ENCODE measurements around the gene AP2A2. TPM values are rescaled to one million over a fixed set of nuclear protein-coding genes. Genes with fewer than 3 reads are reported as not detected.

AP2A2 gene
- total RNA-seq, 1 experiment from 2014 or later = 123 TPM

DNA sequence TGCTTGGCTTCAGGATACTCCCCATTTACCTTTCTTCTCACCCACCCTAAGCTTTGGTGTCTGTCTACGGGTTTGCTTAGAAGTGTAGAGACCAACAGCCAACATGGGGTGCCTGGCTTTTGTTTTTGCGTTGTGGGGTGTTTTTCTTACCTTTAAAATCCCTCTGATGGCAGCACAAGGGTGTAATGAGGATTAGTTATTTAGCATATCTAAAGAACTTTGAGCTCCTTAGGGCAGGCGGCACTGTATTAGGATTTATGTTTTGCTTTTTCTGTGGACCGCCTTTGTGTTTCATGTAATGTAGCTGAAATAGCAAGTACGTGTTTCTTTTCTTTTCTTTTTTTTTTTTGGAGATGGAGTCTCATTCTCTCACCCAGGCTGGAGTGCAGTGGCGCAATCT, 8.9 kb downstream of the AP2A2 start:
- no TSS peak for BruUV-seq (replicated peaks)
- Histone ChIP-seq H3K9me3 (ENCODE audit: control insufficient read depth, insufficient read depth, low read depth, low read length) (no peaks in the 10 kb centered on the region), H3K4me3 (ENCODE audit: low read depth in 2 of 2, low read length in 2 of 2) (no peak overlapping the region), H3K36me3 (ENCODE audit: control insufficient read depth, insufficient read depth, low read length) (no peaks in the 10 kb centered on the region), H3K27ac (ENCODE audit: low read length) (no peak overlapping the region), H3K4me1 (ENCODE audit: control insufficient read depth, insufficient read depth, low read length) (peaks cover 6% of the 10 kb centered on the region; the same call in 1 of the 2 replicates), H3K27me3 (ENCODE audit: control insufficient read depth, insufficient read depth, low read length) (no peaks in the 10 kb centered on the region)
- CTCF ChIA-PET = interaction anchor here (0.8 kb wide), 1 partner anchor 36 kb away, joined by 3 read pairs; no protein-coding TSS in a partner anchor
- in situ Hi-C loops (cut with HindIII; ENCODE audit: low pct_unique_long_range_greater_than_20kb, low sequenced_read_pairs) = no loop called here
- TF ChIP-seq, protein P1, sequence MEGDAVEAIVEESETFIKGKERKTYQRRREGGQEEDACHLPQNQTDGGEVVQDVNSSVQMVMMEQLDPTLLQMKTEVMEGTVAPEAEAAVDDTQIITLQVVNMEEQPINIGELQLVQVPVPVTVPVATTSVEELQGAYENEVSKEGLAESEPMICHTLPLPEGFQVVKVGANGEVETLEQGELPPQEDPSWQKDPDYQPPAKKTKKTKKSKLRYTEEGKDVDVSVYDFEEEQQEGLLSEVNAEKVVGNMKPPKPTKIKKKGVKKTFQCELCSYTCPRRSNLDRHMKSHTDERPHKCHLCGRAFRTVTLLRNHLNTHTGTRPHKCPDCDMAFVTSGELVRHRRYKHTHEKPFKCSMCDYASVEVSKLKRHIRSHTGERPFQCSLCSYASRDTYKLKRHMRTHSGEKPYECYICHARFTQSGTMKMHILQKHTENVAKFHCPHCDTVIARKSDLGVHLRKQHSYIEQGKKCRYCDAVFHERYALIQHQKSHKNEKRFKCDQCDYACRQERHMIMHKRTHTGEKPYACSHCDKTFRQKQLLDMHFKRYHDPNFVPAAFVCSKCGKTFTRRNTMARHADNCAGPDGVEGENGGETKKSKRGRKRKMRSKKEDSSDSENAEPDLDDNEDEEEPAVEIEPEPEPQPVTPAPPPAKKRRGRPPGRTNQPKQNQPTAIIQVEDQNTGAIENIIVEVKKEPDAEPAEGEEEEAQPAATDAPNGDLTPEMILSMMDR (IDR thresholded peaks at IDR 0.05) = no peak
- no peak for TF ChIP-seq SIN3A (IDR thresholded peaks at IDR 0.05; ENCODE audit: borderline replicate concordance, insufficient read depth, low read depth, low read length)
- TF ChIP-seq, protein P2, sequence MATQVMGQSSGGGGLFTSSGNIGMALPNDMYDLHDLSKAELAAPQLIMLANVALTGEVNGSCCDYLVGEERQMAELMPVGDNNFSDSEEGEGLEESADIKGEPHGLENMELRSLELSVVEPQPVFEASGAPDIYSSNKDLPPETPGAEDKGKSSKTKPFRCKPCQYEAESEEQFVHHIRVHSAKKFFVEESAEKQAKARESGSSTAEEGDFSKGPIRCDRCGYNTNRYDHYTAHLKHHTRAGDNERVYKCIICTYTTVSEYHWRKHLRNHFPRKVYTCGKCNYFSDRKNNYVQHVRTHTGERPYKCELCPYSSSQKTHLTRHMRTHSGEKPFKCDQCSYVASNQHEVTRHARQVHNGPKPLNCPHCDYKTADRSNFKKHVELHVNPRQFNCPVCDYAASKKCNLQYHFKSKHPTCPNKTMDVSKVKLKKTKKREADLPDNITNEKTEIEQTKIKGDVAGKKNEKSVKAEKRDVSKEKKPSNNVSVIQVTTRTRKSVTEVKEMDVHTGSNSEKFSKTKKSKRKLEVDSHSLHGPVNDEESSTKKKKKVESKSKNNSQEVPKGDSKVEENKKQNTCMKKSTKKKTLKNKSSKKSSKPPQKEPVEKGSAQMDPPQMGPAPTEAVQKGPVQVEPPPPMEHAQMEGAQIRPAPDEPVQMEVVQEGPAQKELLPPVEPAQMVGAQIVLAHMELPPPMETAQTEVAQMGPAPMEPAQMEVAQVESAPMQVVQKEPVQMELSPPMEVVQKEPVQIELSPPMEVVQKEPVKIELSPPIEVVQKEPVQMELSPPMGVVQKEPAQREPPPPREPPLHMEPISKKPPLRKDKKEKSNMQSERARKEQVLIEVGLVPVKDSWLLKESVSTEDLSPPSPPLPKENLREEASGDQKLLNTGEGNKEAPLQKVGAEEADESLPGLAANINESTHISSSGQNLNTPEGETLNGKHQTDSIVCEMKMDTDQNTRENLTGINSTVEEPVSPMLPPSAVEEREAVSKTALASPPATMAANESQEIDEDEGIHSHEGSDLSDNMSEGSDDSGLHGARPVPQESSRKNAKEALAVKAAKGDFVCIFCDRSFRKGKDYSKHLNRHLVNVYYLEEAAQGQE (IDR thresholded peaks at IDR 0.05; ENCODE audit: insufficient read depth in 1 of 2, low read depth in 2 of 2, low read length in 1 of 2) = no peak
- TF ChIP-seq POLR2AphosphoS5 (IDR thresholded peaks at IDR 0.05; ENCODE audit: low read depth, low read length) = no peak
- TF ChIP-seq TCF7L2 (IDR thresholded peaks at IDR 0.05; ENCODE audit: low read depth, low read length) = no peak
- intact Hi-C loops (cut with micrococcal nuclease; ENCODE audit: unreplicated experiment) = no loop called here
- no peak for ATAC-seq
- no peak for DNase-seq (ENCODE audit: low read depth, low spot score)
- POLR2A ChIA-PET = no interaction called here

DNA sequence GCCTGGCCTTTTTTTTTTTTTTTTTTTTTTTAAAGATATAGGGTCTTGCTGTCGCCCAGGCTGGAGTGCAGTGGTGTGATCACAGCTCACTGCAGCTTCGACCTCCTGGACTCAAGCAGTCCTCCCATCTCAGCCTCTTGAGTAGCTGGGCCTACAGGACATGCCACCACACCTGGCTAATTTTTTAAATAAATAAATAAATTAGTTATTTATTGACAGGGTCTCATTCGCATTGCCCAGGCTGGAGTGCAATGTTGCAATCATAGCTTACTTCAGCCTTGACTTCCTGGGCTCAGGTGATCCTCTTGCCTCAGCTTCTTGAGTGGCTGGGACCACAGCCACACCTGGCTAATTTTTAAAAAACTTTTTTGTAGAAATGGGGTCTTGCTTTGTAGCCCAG, 10.5 kb downstream of the AP2A2 start:
- ATAC-seq (no peak), DNase-seq (ENCODE audit: low read depth, low spot score) (no peak)
- intact Hi-C loops (cut with micrococcal nuclease; ENCODE audit: unreplicated experiment) (no loop called here), in situ Hi-C loops (cut with HindIII; ENCODE audit: low pct_unique_long_range_greater_than_20kb, low sequenced_read_pairs) (no loop called here)
- Histone ChIP-seq H3K4me3 (ENCODE audit: low read depth in 2 of 2, low read length in 2 of 2) (no peak overlapping the region), H3K9me3 (ENCODE audit: control insufficient read depth, insufficient read depth, low read depth, low read length) (no peaks in the 10 kb centered on the region), H3K4me1 (ENCODE audit: control insufficient read depth, insufficient read depth, low read length) (peaks cover 6% of the 10 kb centered on the region; the same call in 1 of the 2 replicates), H3K27ac (ENCODE audit: low read length) (no peak overlapping the region), H3K36me3 (ENCODE audit: control insufficient read depth, insufficient read depth, low read length) (no peaks in the 10 kb centered on the region), H3K27me3 (ENCODE audit: control insufficient read depth, insufficient read depth, low read length) (no peaks in the 10 kb centered on the region)
- BruUV-seq (replicated peaks) = no TSS peak
- TF ChIP-seq, protein P2 (IDR thresholded peaks at IDR 0.05; ENCODE audit: insufficient read depth in 1 of 2, low read depth in 2 of 2, low read length in 1 of 2) = no peak
- TF ChIP-seq, protein P1 (IDR thresholded peaks at IDR 0.05) = no peak
- TF ChIP-seq SIN3A (IDR thresholded peaks at IDR 0.05; ENCODE audit: borderline replicate concordance, insufficient read depth, low read depth, low read length) (no peak), POLR2AphosphoS5 (IDR thresholded peaks at IDR 0.05; ENCODE audit: low read depth, low read length) (no peak), TCF7L2 (IDR thresholded peaks at IDR 0.05; ENCODE audit: low read depth, low read length) (no peak)
- CTCF ChIA-PET = interaction anchor here (0.7 kb wide), 1 partner anchor 14 kb away, joined by 7 read pairs; no protein-coding TSS in a partner anchor
- POLR2A ChIA-PET = no interaction called here
